Measurements from ENCODE around the gene RCVRN.

The RCVRN gene

DNA sequence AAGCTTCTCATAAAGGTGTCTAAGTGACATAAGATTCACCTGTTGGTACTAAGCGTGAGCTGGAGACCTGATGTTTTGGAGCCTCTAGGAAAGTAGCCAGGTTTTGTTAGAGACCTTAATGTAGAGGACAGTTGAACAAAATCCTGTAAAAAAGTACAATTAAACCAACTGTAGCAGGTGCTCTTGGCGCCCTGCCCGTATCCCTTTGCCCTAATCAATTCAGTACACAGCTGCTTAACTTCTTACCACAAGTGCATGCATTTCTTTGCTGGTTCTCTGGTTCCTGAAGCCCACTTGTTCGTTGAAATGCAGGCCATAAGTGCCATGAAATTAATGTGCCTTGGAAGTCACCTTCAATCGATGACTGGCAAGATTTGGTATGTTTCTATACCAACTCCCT, 54.9 kb downstream of the RCVRN start:
- no peak for DNase-seq (ENCODE audit: low spot score)
